HCT116 (cell line): ENCODE measurements around the gene GAL3ST2. TPM values are rescaled to one million over a fixed set of nuclear protein-coding genes. Genes with fewer than 3 reads are reported as not detected.

ENCODE experiments used
- ATAC-seq: fragments of 200-7000 bp; cut with Tn5 transposase; 2 replicates; pipeline ENCODE4 v1.9.1; 2020; ENCODE audit warnings: mild to moderate bottlenecking, moderate library complexity
- BruUV-seq: library from RNA; stranded (reverse); fragments of 400-500 nt; replicated peaks from 2 replicates; lab custom pipeline; 2021; lab: Mats Ljungman, UMichigan
- CTCF ChIA-PET: fragments of 300-600 bp; sonication (Branson Sonifier 250); formaldehyde crosslinking; loops from one replicate; lab custom pipeline; 2021; ENCODE audit warnings: antibody characterized with exemption; lab: Charles Lee
- POLR2A ChIA-PET: fragments of 300-600, 350-600 bp; sonication (Branson Sonifier 250); formaldehyde crosslinking; loops from one replicate; lab custom pipeline; 2021; ENCODE audit warnings: antibody characterized with exemption; lab: Charles Lee
- RAD21 ChIA-PET, 2 experiments: fragments of 300-600 bp; sonication (Branson Sonifier 250); formaldehyde crosslinking; loops; one replicate each; lab custom pipeline; 2023; ENCODE audit warnings: low total read pairs in 2 of 2; ENCODE audit not compliant: uncharacterized antibody in 2 of 2, unreplicated experiment in 2 of 2, low non-redundant PET in 1 of 2; lab: Charles Lee
- DNase-seq: peaks from one replicate; pipeline ENCODE4 v3.0.0-alpha.2; 2010; ENCODE audit warnings: low read depth, low spot score
- H2AFZ ChIP-seq: fragments of 200-600 bp; shearing (Covaris generic), sonication (generic); 2 replicates; pipeline ENCODE4 v1.6.1; 2017; ENCODE audit warnings: low read depth, mixed run types, mixed read lengths, antibody characterized with exemption, low read length; ENCODE audit not compliant: poor library complexity, severe bottlenecking
- H3K27ac ChIP-seq: 2 replicates; pipeline ENCODE4 v1.5.1; 2012; ENCODE audit warnings: low read depth, low read length
- H3K27me3 ChIP-seq: fragments of 200-600 bp; sonication (generic); 2 replicates; pipeline ENCODE4 v1.6.1; 2016; ENCODE audit warnings: mixed run types, low read length, mixed read lengths; ENCODE audit not compliant: insufficient read depth
- H3K36me3 ChIP-seq, 2 experiments: fragments of 200-500 bp in 1 of 2; fragments of 200-600 bp in 1 of 2; sonication (Bioruptor generic) in 1 of 2; sonication (generic) in 1 of 2; 2 replicates each; pipeline versions ENCODE4 v1.5.1 to v1.6.1; 2014 to 2016; ENCODE audit warnings: low read length in 2 of 2, inconsistent platforms in 1 of 2, mixed read lengths in 1 of 2, mixed run types in 1 of 2; ENCODE audit not compliant: insufficient read depth in 2 of 2, control insufficient read depth in 1 of 2
- H3K4me1 ChIP-seq, 2 experiments: fragments of 200-600 bp in 1 of 2; sonication (generic) in 1 of 2; 2 replicates each; pipeline versions ENCODE4 v1.5.1 to v1.6.1; 2012 to 2017; ENCODE audit warnings: low read length in 2 of 2, inconsistent platforms in 1 of 2, mild to moderate bottlenecking in 1 of 2, mixed read lengths in 1 of 2, mixed run types in 1 of 2, moderate library complexity in 1 of 2; ENCODE audit not compliant: insufficient read depth in 2 of 2, control insufficient read depth in 1 of 2
- H3K4me2 ChIP-seq: fragments of 200-600 bp; sonication (generic); 2 replicates; pipeline ENCODE4 v1.6.1; 2017; ENCODE audit warnings: mixed run types, low read length, mixed read lengths
- H3K4me3 ChIP-seq, 2 experiments: fragments of 200-600 bp in 1 of 2; sonication (generic) in 1 of 2; replicated peaks in 1 of 2; 2 replicates each; pipeline ENCODE4 v1.5.1; 2011 to 2016; ENCODE audit warnings: low read length in 2 of 2, control low read depth in 1 of 2, low read depth in 1 of 2, mild to moderate bottlenecking in 1 of 2, mixed read lengths in 1 of 2, mixed run types in 1 of 2
- H3K79me2 ChIP-seq: fragments of 200-600 bp; sonication (generic); 2 replicates; pipeline ENCODE4 v1.6.1; 2017; ENCODE audit warnings: mild to moderate bottlenecking, mixed run types, low read length, moderate library complexity, mixed read lengths; ENCODE audit not compliant: insufficient read depth
- H3K9ac ChIP-seq: fragments of 200-600 bp; sonication (generic); 2 replicates; pipeline ENCODE4 v1.6.1; 2016; ENCODE audit warnings: low read length, mixed read lengths
- H3K9me2 ChIP-seq: fragments of 200-600 bp; sonication (generic), shearing (Covaris generic); 2 replicates; pipeline ENCODE4 v1.6.1; 2017; ENCODE audit warnings: mixed run types, mild to moderate bottlenecking, moderate library complexity; ENCODE audit not compliant: insufficient read depth
- H3K9me3 ChIP-seq, 2 experiments: fragments of 200-500 bp in 1 of 2; fragments of 200-600 bp in 1 of 2; sonication (Bioruptor generic) in 1 of 2; sonication (generic) in 1 of 2; 2 replicates each; pipeline ENCODE4 v1.6.1; 2014 to 2017; ENCODE audit warnings: low read length in 2 of 2, mixed read lengths in 2 of 2, inconsistent platforms in 1 of 2, low read depth in 1 of 2, mild to moderate bottlenecking in 1 of 2, mixed run types in 1 of 2, moderate library complexity in 1 of 2; ENCODE audit not compliant: control insufficient read depth in 1 of 2, insufficient read depth in 1 of 2
- H4K20me1 ChIP-seq: fragments of 200-600 bp; sonication (generic), shearing (Covaris generic); 2 replicates; pipeline ENCODE4 v1.6.1; 2017; ENCODE audit warnings: mixed run types, mild to moderate bottlenecking, moderate library complexity; ENCODE audit not compliant: insufficient read depth
- CBX3 ChIP-seq: IDR thresholded peaks from 2 replicates; pipeline ENCODE4 v1.6.1; 2012; ENCODE audit warnings: low read depth
- ELF1 ChIP-seq: IDR thresholded peaks from 2 replicates; pipeline ENCODE4 v1.6.1; 2012; ENCODE audit warnings: low read depth, borderline replicate concordance
- EZH2 ChIP-seq: fragments of 200-600 bp; sonication (generic); IDR thresholded peaks from 2 replicates; pipeline ENCODE4 v1.6.1; 2017; ENCODE audit warnings: antibody characterized with exemption, mixed run types
- EZH2phosphoT487 ChIP-seq: fragments of 200-600 bp; IDR thresholded peaks from 2 replicates; pipeline ENCODE4 v1.6.1; 2018; ENCODE audit warnings: antibody characterized with exemption, borderline replicate concordance
- FOSL1 ChIP-seq: IDR thresholded peaks from 2 replicates; pipeline ENCODE4 v1.6.1; 2012; ENCODE audit warnings: low read depth
- JUND ChIP-seq: IDR thresholded peaks from 2 replicates; pipeline ENCODE4 v1.6.1; 2012
- POLR2A ChIP-seq: IDR thresholded peaks from 2 replicates; pipeline ENCODE4 v1.7.0; 2011; ENCODE audit warnings: borderline replicate concordance; ENCODE audit not compliant: insufficient read depth, insufficient read length; ENCODE audit errors: extremely low read depth
- RAD21 ChIP-seq: IDR thresholded peaks from 2 replicates; pipeline ENCODE4 v1.6.1; 2012; ENCODE audit warnings: low read depth, mild to moderate bottlenecking
- ZNF274 ChIP-seq: fragments of 200-500 bp; sonication (Bioruptor generic); IDR thresholded peaks from 2 replicates; pipeline ENCODE4 v1.6.1; 2014; ENCODE audit warnings: mild to moderate bottlenecking, low read depth, low read length, inconsistent platforms
- intact Hi-C: fragments of 100-400 bp; cut with micrococcal nuclease; formaldehyde crosslinking; loops from 2 replicates; pipeline ENCODE4 v1.10.0; 2022
- total RNA-seq: library from RNA; stranded (reverse); gene quantifications from one replicate; pipeline ENCODE4 v1.2.1, GENCODE V29; 2021; ENCODE audit not compliant: unreplicated experiment

The GAL3ST2 gene
- total RNA-seq, 1 experiment from 2014 or later: 0.44 TPM

GRCh38 chr2:241848761-241849615 is 72.4 kb downstream of the GAL3ST2 start:
- ATAC-seq (no peak), DNase-seq (no peak)
- CTCF ChIA-PET: no interaction called here
- H3K36me3 ChIP-seq: no peaks in the 10 kb centered on the region
- H3K79me2 ChIP-seq: no peaks in the 10 kb centered on the region
- no peaks in the 10 kb centered on the region for H4K20me1 ChIP-seq
- no TSS peak for BruUV-seq
- H3K27me3 ChIP-seq: no peaks in the 10 kb centered on the region
- no peak overlapping the region for H3K27ac ChIP-seq
- H3K4me3 ChIP-seq: no peak overlapping the region
- H2AFZ ChIP-seq: no peak overlapping the region
- RAD21 ChIA-PET: no interaction called here
- no peak overlapping the region for H3K9ac ChIP-seq
- intact Hi-C loops: no loop called here
- H3K9me2 ChIP-seq: no peaks in the 10 kb centered on the region
- no peak overlapping the region for H3K4me2 ChIP-seq
- no peak for TF ChIP-seq ELF1
- TF ChIP-seq FOSL1: no peak
- TF ChIP-seq EZH2phosphoT487: no peak
- TF ChIP-seq POLR2A: no peak
- TF ChIP-seq CBX3: no peak
- no peak for TF ChIP-seq RAD21
- TF ChIP-seq EZH2: no peak
- TF ChIP-seq ZNF274: no peak
- no peaks in the 10 kb centered on the region for H3K9me3 ChIP-seq
- H3K4me1 ChIP-seq: peaks cover 10 to 14% of the 10 kb centered on the region in 2 experiments
- POLR2A ChIA-PET: no interaction called here

DNA sequence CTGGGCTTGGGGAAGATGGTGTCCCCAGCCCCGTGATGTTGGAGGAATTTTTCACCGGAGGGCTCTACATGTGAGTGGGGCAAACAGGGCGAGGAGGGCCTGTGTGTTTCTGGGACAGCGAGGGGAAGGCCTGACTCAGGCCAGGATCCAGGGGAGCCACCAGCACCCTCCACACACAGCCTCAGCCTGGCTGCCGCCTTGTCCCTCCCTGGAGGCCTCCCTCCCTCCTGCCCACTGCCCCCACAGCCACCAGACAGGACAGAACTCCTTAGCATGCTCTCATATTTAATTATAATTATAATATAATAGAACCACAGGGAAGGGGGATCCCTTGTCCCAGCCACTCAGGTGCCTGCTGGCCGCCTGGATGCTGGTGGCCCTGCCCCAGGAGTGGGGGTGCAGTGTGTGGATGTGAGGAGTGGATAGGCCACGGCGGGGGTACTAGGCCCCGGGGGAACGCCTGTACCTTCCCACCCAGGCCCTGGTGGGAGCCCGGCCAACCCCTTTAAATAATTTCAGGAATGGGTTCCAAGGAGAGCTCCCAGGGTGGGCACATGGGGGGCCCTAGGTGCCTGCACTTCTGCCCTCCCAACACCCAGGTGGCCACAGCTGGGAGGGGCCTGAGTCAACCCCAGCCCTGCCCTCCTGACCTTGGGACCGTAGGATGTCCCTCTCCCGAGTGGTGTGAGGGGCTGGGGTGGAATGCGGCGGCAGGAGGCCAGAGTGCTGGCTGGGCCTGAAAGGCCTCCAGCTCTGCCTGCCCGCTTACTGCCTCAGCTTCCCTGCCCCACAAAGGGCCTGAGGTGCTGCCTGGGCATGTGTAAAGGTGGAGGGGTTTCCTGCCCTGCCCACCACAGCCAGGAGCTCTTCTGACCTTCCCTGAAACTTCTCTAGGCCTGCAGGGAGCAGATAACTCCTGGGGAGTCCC is 73.3 kb downstream of the GAL3ST2 start:
- no peak overlapping the region for H2AFZ ChIP-seq
- H3K4me1 ChIP-seq: peaks cover 3 to 6% of the 10 kb centered on the region in 2 experiments; a peak in 3 of 4 replicates
- intact Hi-C loops: no loop called here
- RAD21 ChIA-PET: no interaction called here
- no peak overlapping the region for H3K9ac ChIP-seq
- H3K9me3 ChIP-seq: no peaks in the 10 kb centered on the region
- H3K27ac ChIP-seq: no peak overlapping the region
- BruUV-seq: no TSS peak
- H4K20me1 ChIP-seq: no peaks in the 10 kb centered on the region
- no peaks in the 10 kb centered on the region for H3K9me2 ChIP-seq
- DNase-seq: no peak
- TF ChIP-seq JUND (no peak), EZH2phosphoT487 (no peak)
- CTCF ChIA-PET: no interaction called here
- no peak for ATAC-seq
- H3K36me3 ChIP-seq: no peaks in the 10 kb centered on the region
- no peak overlapping the region for H3K4me2 ChIP-seq
- H3K27me3 ChIP-seq: no peaks in the 10 kb centered on the region
- no peak overlapping the region for H3K4me3 ChIP-seq
- H3K79me2 ChIP-seq: no peaks in the 10 kb centered on the region
- POLR2A ChIA-PET: no interaction called here
